ENCODE results near the gene SERPINE1. TPM values are rescaled to one million over a fixed set of nuclear protein-coding genes. Genes with fewer than 3 reads are reported as not detected.
A peak's percentile ranks its signal among the peaks of the same experiment; 100 is the strongest.

SERPINE1 gene
- total RNA-seq, 1 donor = 921 TPM

DNA sequence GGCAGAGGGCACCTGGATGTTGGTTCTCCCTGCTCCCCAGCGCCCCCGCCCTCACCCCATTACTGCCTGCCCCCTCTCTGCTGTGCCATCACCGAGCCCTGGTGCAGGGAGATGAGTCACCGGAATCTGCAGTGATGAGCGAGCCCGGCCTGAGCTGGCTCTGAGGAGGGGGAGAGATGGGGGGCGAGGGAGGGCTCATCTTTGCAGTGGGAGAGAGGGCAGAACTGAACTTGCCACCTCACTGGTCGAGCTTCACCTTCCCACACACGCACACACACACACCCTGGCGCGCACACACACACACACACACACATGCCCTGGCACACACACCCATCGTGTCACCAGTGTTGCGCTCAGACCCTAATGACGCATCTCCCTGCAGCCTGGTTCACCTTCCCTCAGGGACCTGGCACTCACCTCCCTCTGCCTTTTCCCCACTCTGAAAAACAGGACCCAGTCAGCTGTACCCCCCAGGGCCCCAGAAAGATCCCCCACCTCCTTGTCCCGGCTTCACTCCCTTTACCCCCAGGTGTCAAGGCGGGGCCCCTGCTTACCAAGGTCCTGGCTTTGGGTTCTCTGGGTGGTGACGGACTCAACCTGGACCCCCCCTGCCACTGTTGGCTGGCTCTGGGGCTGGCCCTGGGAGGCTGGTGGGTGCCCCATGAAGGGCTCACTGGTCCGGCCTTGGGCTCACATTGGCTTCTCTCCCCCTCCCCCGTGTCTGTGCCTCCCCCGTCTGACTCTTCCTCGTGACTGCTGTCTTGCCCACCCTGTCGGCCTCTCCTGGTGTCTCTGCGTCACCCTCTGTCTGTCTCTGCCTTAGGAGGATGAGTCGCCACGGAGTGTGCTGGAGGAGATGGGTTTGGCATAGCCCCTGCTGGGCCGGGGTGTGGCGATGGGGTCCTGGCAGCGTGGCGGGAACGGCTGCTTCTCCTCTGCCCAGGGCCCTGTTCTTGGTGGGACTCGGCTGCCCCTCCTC lies 33.1 kb downstream of the SERPINE1 start:
- TF ChIP-seq, protein P1, sequence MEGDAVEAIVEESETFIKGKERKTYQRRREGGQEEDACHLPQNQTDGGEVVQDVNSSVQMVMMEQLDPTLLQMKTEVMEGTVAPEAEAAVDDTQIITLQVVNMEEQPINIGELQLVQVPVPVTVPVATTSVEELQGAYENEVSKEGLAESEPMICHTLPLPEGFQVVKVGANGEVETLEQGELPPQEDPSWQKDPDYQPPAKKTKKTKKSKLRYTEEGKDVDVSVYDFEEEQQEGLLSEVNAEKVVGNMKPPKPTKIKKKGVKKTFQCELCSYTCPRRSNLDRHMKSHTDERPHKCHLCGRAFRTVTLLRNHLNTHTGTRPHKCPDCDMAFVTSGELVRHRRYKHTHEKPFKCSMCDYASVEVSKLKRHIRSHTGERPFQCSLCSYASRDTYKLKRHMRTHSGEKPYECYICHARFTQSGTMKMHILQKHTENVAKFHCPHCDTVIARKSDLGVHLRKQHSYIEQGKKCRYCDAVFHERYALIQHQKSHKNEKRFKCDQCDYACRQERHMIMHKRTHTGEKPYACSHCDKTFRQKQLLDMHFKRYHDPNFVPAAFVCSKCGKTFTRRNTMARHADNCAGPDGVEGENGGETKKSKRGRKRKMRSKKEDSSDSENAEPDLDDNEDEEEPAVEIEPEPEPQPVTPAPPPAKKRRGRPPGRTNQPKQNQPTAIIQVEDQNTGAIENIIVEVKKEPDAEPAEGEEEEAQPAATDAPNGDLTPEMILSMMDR (IDR thresholded peaks at IDR 0.05; ENCODE audit: insufficient read depth, low read depth, low read length) = no peak
- H3K4me3 ChIP-seq (ENCODE audit: low read depth, low read length) = no peak overlapping the region
- no peak for DNase-seq (ENCODE audit: low read depth)

DNA sequence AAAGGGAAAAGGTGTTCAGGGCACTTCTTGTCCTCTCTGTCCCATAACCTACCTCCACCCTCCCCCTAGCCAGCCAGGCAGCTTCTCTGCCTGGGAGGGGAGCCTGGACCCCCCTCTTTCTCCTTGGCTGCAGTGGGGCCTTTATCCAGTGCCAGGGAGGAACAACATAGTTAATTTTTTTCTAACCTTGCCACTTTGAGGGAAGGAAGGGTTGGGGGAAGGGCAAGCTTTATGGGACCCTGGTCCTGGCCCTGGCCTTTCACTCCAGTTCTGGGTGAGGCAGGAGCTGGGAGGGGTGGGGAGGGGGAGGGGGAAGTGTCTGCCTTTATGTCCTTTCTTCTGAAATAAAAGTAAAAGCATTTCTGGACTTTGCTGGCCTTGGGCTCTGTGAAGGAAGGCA lies 34.0 kb downstream of the SERPINE1 start:
- no peak for DNase-seq (ENCODE audit: low read depth)
- TF ChIP-seq, protein P1 (IDR thresholded peaks at IDR 0.05; ENCODE audit: insufficient read depth, low read depth, low read length) = no peak
- no peak overlapping the region for H3K4me3 ChIP-seq (ENCODE audit: low read depth, low read length)

DNA sequence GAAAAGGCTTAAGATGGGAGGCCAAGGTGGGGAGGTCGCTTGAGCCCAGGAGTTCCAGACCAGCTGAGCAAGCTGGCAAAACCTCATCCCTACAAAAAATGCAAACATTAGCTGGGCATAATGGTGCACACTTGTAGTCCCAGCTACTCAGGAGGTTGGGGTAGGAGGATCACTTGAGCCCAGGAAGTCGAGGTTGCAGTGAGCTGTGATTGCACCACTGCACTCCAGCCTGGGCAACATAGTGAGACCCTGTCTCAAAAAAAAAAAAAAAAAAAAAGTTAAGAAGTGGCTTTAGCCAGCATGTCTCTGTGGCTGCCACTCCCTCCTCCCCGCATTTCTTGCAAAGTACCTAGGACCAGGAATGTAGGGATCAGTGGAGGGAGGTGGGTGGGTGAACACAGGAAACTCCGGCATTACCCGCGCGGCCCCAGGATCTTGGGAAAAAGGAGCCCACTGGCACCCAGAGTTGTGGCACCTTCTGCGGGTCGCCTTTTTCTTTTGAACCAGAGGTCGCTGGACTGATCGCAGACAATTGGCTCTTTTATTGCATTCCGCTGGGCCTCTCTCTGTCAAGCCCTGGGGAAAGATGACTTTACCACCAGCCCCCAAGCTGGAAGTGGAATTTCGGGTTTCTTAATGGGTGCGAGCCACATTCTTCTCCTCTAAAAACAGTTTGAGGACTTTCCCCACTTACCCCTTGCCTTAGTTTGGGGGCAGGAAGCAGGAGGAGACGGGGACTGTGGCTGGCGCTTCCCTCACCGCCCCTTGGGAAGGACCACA lies 35.0 kb downstream of the SERPINE1 start:
- TF ChIP-seq, protein P1 (IDR thresholded peaks at IDR 0.05; ENCODE audit: insufficient read depth, low read depth, low read length) = no peak
- DNase-seq (ENCODE audit: low read depth) = no peak
- H3K4me3 ChIP-seq (ENCODE audit: low read depth, low read length) = no peak overlapping the region

DNA sequence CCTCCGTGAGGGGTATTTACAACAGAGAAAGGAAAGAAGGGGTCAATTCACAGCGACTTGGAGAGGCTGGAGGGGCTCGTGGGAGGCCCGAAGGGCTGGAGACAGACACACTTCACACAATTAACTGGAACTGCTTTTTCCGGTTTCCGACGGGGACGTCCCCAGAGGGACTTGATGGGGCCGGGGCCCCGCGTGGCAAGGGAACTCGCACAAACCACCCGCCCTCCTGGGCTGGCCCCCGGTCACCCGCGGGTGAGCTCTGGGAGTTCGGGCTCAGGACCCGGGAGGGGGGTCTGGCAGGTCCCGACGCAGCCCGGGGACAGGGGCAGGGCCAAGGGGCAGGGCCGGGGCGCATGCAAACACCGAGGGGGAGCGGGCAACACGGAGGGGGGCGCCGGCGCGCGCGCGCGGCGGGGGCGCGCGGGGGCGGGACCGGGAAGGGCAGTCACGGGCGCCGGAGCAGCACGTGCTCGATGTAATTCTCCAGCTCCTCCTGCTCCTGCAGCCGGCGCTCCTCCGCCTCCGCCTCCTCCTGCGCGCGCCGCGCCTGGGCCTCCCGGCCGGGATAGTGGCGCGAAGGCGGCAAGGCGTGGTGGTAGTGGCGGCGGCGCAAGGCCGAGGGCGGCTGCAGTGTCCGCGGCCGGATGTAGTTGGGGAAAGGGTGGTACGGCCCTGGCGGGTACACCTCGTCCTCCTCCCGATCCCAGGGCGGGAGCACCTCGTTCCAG lies 35.8 kb downstream of the SERPINE1 start:
- peak overlapping the region; percentile 36 for H3K4me3 ChIP-seq (ENCODE audit: low read depth, low read length)
- peak; percentile 45 for DNase-seq (ENCODE audit: low read depth)
- TF ChIP-seq, protein P1 (IDR thresholded peaks at IDR 0.05; ENCODE audit: insufficient read depth, low read depth, low read length) = no peak

DNA sequence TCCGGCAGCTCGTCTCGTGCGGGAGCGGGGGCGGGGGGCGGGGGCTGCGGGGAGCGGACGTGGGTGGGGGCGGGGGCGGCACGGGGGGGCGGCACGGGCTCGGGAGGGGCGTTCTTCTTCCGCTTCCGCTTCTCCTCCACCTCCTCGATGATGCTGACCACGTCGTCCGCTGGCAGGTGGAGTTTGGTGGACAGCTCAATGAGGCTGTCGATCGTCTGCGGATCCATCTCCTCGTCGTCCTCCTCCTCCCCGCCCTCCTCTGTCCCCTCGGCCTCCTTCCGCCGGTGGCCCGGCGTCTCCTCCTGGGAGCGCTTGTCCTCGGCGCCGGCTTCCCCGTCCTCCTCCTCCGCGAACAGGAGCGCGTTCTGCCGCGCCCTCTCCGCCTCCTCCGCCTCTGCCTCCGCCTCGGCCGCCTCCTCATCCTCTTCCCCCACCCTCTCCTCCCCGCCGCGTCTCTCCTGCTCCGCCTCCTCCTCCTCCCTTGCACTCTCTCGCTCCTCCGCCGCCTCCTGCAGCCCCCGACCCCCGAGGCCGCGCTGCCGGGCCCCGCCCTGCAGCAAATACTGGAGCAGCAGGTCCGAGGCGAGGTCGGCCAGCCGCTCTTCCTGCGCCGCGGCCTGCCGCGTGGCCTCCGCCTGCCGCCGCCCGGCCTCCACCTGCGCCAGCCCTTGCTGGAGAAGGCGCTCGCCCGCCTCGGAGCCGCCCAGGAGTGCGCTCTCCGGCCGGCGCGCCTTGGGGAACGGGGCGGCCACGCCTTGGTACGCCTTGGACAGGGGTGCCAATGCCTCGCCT lies 36.6 kb downstream of the SERPINE1 start:
- peak overlapping the region; percentile 51 for H3K4me3 ChIP-seq (ENCODE audit: low read depth, low read length)
- no peak for DNase-seq (ENCODE audit: low read depth)
- TF ChIP-seq, protein P1 (IDR thresholded peaks at IDR 0.05; ENCODE audit: insufficient read depth, low read depth, low read length) = no peak

All from fibroblast of villous mesenchyme (primary cell).